SK-N-MC (cell line): ENCODE results near the gene OR51S1.
"Not testable (repeated sequence)": the region's sequence is repeated elsewhere in the genome, so short reads cannot be mapped to it uniquely, and the experiment has no call there.

Experiments
- EZH2 ChIP-seq: fragments of 200-600 bp; sonication (generic); IDR thresholded peaks from one replicate; pipeline ENCODE4 v1.6.1; 2017; ENCODE audit warnings: antibody characterized with exemption
- FOXP2 ChIP-seq: optimal IDR thresholded peaks from 2 replicates; pipeline ENCODE3; 2011; ENCODE audit warnings: mild to moderate bottlenecking, moderate library complexity; ENCODE audit not compliant: insufficient read depth; ENCODE audit errors: extremely low read length, control extremely low read depth
- POLR2AphosphoS5 ChIP-seq: IDR thresholded peaks from 2 replicates; pipeline ENCODE4 v1.6.1; 2012; ENCODE audit warnings: mild to moderate bottlenecking, low read depth, low read length, borderline replicate concordance

DNA sequence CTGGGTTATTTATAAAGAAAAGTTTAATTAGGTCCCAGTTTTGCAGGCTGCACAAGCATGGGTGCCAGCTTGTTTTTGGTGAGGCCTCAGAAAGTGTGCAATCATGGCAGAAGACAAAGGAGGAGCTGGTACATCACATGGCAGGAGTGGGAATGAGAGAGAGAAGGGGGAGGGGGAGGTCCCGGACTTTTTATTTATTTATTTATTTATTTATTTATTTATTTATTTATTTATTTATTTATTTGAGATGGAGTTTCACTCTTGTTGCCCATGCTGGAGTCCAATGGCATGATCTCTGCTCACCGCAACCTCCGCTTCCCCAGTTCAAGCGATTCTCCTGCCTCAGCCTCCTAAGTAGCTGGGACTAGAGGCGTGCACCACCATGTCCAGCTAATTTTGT lies 47.7 kb downstream of the OR51S1 start:
- TF ChIP-seq EZH2, POLR2AphosphoS5, FOXP2: not testable (repeated sequence)
